ENCODE data around the gene RASL10A.
"Not testable (repeated sequence)": the region's sequence is repeated elsewhere in the genome, so short reads cannot be mapped to it uniquely, and the experiment has no call there.

RASL10A gene

GRCh38 chr22:29315286-29316140 lies at the start of gene RASL10A:
TSS of gene RASL10A (minus strand) at chr22:29315697. CDS start at chr22:29315246, 451 bp downstream.
- no peak for DNase-seq (ENCODE audit: low read depth in 2 of 2)

GRCh38 chr22:29359469-29359868 lies 44.0 kb upstream of the RASL10A start:
- no peak for DNase-seq (ENCODE audit: low read depth in 2 of 2)

GRCh38 chr22:29357193-29357890 lies 41.8 kb upstream of the RASL10A start:
- not testable (repeated sequence) for DNase-seq (ENCODE audit: low read depth in 2 of 2)

- no peak for DNase-seq (ENCODE audit: low read depth in 2 of 2)
Measured at GRCh38 chr22:29353860-29354259, 38.4 kb upstream of the RASL10A start.

GRCh38 chr22:29353286-29353685 lies 37.8 kb upstream of the RASL10A start:
- no peak for DNase-seq (ENCODE audit: low read depth in 2 of 2)

GRCh38 chr22:29352778-29353177 lies 37.3 kb upstream of the RASL10A start:
- DNase-seq (ENCODE audit: low read depth in 2 of 2) = no peak

GRCh38 chr22:29351891-29352290 lies 36.4 kb upstream of the RASL10A start:
- DNase-seq (ENCODE audit: low read depth in 2 of 2) = no peak

GRCh38 chr22:29351042-29351441 lies 35.5 kb upstream of the RASL10A start:
- DNase-seq (ENCODE audit: low read depth in 2 of 2) = no peak

- no peak for DNase-seq (ENCODE audit: low read depth in 2 of 2)
Measured at GRCh38 chr22:29348956-29349355, 33.5 kb upstream of the RASL10A start.

- DNase-seq (ENCODE audit: low read depth in 2 of 2) = no peak
Measured at GRCh38 chr22:29348041-29348440, 32.5 kb upstream of the RASL10A start.

GRCh38 chr22:29346659-29347058 lies 31.2 kb upstream of the RASL10A start:
- DNase-seq (ENCODE audit: low read depth in 2 of 2) = no peak

- no peak for DNase-seq (ENCODE audit: low read depth in 2 of 2)
Measured at GRCh38 chr22:29345932-29346331, 30.4 kb upstream of the RASL10A start.

GRCh38 chr22:29344889-29345288 lies 29.4 kb upstream of the RASL10A start:
- not testable (repeated sequence) for DNase-seq (ENCODE audit: low read depth in 2 of 2)

GRCh38 chr22:29344137-29344536 lies 28.6 kb upstream of the RASL10A start:
- DNase-seq (ENCODE audit: low read depth in 2 of 2) = no peak

- no peak for DNase-seq (ENCODE audit: low read depth in 2 of 2)
Measured at GRCh38 chr22:29343313-29343805, 27.9 kb upstream of the RASL10A start.

GRCh38 chr22:29342577-29343312 lies 27.2 kb upstream of the RASL10A start:
- no peak for DNase-seq (ENCODE audit: low read depth in 2 of 2)

- no peak for DNase-seq (ENCODE audit: low read depth in 2 of 2)
Measured at GRCh38 chr22:29342177-29342576, 26.7 kb upstream of the RASL10A start.

- no peak for DNase-seq (ENCODE audit: low read depth in 2 of 2)
Measured at GRCh38 chr22:29341849-29342127, 26.3 kb upstream of the RASL10A start.

- no peak for DNase-seq (ENCODE audit: low read depth in 2 of 2)
Measured at GRCh38 chr22:29341056-29341848, 25.8 kb upstream of the RASL10A start.

GRCh38 chr22:29340566-29340965 lies 25.1 kb upstream of the RASL10A start:
- no peak for DNase-seq (ENCODE audit: low read depth in 2 of 2)

GRCh38 chr22:29339381-29340235 lies 24.1 kb upstream of the RASL10A start:
- no peak for DNase-seq (ENCODE audit: low read depth in 2 of 2)
